Measurements from ENCODE around the gene CNGA3.

DNA sequence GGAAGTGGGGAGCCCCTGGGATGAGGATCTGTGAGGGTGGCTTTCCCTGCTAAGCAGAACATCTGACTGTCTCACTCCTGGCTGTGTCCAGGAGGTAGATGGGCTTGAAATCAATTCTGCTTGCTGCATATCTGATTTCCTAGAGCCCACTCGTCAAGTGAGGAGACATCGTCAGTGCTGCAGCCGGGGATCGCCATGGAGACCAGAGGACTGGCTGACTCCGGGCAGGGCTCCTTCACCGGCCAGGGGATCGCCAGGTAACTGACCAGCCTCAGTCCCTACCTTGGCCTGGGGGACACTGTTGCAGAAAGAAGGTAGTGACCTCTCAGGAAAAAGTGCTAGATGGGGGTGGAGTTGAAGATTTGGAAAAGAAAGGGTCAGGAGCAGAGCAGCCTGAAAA lies 31.3 kb downstream of the CNGA3 start:
- TF ChIP-seq, protein P1, sequence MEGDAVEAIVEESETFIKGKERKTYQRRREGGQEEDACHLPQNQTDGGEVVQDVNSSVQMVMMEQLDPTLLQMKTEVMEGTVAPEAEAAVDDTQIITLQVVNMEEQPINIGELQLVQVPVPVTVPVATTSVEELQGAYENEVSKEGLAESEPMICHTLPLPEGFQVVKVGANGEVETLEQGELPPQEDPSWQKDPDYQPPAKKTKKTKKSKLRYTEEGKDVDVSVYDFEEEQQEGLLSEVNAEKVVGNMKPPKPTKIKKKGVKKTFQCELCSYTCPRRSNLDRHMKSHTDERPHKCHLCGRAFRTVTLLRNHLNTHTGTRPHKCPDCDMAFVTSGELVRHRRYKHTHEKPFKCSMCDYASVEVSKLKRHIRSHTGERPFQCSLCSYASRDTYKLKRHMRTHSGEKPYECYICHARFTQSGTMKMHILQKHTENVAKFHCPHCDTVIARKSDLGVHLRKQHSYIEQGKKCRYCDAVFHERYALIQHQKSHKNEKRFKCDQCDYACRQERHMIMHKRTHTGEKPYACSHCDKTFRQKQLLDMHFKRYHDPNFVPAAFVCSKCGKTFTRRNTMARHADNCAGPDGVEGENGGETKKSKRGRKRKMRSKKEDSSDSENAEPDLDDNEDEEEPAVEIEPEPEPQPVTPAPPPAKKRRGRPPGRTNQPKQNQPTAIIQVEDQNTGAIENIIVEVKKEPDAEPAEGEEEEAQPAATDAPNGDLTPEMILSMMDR (conservative IDR thresholded peaks at IDR 0.05 in 1 of 2, IDR thresholded peaks at IDR 0.05 in 1 of 2; ENCODE audit: extremely low read depth in 1 of 2, insufficient read depth in 1 of 2, low read depth in 1 of 2, low read length in 2 of 2) = no peak
- peak; percentile 26 for TF ChIP-seq EZH2 (IDR thresholded peaks at IDR 0.05; ENCODE audit: borderline replicate concordance, low read length)

Measured in mammary epithelial cell (primary cell).